Measurements from ENCODE around the gene PDZK1IP1.

PDZK1IP1 gene

GRCh38 chr1:47229031-47229885, 39.4 kb upstream of the PDZK1IP1 start:
- Histone ChIP-seq H3K27me3 (ENCODE audit: control insufficient read depth, insufficient read depth, low read length) (peaks cover 100% of the 10 kb centered on the region), H3K4me1 (ENCODE audit: control insufficient read depth, insufficient read depth, low read length) (peaks cover 56% of the 10 kb centered on the region), H3K4me3 (ENCODE audit: low read depth, low read length) (peak overlapping the region; percentile 45; the same call in 1 of the 2 replicates), H3K9ac (ENCODE audit: low read depth, low read length) (no peak overlapping the region), H3K36me3 (ENCODE audit: control insufficient read depth, insufficient read depth, low read length) (no peaks in the 10 kb centered on the region), H3K9me3 (ENCODE audit: control insufficient read depth, insufficient read depth, low read length) (no peaks in the 10 kb centered on the region), H3K27ac (ENCODE audit: low read depth, low read length) (no peak overlapping the region)

GRCh38 chr1:47228644-47229030, 38.8 kb upstream of the PDZK1IP1 start:
- Histone ChIP-seq H3K27me3 (ENCODE audit: control insufficient read depth, insufficient read depth, low read length) (peaks cover 100% of the 10 kb centered on the region), H3K4me1 (ENCODE audit: control insufficient read depth, insufficient read depth, low read length) (peaks cover 56% of the 10 kb centered on the region), H3K9me3 (ENCODE audit: control insufficient read depth, insufficient read depth, low read length) (no peaks in the 10 kb centered on the region), H3K9ac (ENCODE audit: low read depth, low read length) (no peak overlapping the region), H3K36me3 (ENCODE audit: control insufficient read depth, insufficient read depth, low read length) (no peaks in the 10 kb centered on the region), H3K4me3 (ENCODE audit: low read depth, low read length) (peak overlapping the region; percentile 45; the same call in 1 of the 2 replicates), H3K27ac (ENCODE audit: low read depth, low read length) (no peak overlapping the region)

- Histone ChIP-seq H3K4me1 (ENCODE audit: control insufficient read depth, insufficient read depth, low read length) (peaks cover 51% of the 10 kb centered on the region), H3K36me3 (ENCODE audit: control insufficient read depth, insufficient read depth, low read length) (no peaks in the 10 kb centered on the region), H3K4me3 (ENCODE audit: low read depth, low read length) (no peak overlapping the region), H3K27ac (ENCODE audit: low read depth, low read length) (no peak overlapping the region), H3K9ac (ENCODE audit: low read depth, low read length) (no peak overlapping the region), H3K9me3 (ENCODE audit: control insufficient read depth, insufficient read depth, low read length) (no peaks in the 10 kb centered on the region), H3K27me3 (ENCODE audit: control insufficient read depth, insufficient read depth, low read length) (peaks cover 100% of the 10 kb centered on the region)
Measured at GRCh38 chr1:47227341-47228232, 37.8 kb upstream of the PDZK1IP1 start.

GRCh38 chr1:47226839-47227215, 37.0 kb upstream of the PDZK1IP1 start:
- no peak overlapping the region for H3K27ac ChIP-seq (ENCODE audit: low read depth, low read length)
- H3K4me1 ChIP-seq (ENCODE audit: control insufficient read depth, insufficient read depth, low read length) = peaks cover 48% of the 10 kb centered on the region
- no peaks in the 10 kb centered on the region for H3K9me3 ChIP-seq (ENCODE audit: control insufficient read depth, insufficient read depth, low read length)
- no peak overlapping the region for H3K9ac ChIP-seq (ENCODE audit: low read depth, low read length)
- peaks cover 100% of the 10 kb centered on the region for H3K27me3 ChIP-seq (ENCODE audit: control insufficient read depth, insufficient read depth, low read length)
- no peaks in the 10 kb centered on the region for H3K36me3 ChIP-seq (ENCODE audit: control insufficient read depth, insufficient read depth, low read length)
- H3K4me3 ChIP-seq (ENCODE audit: low read depth, low read length) = no peak overlapping the region

GRCh38 chr1:47226121-47226838, 36.4 kb upstream of the PDZK1IP1 start:
- H3K4me1 ChIP-seq (ENCODE audit: control insufficient read depth, insufficient read depth, low read length) = peaks cover 43% of the 10 kb centered on the region
- peaks cover 100% of the 10 kb centered on the region for H3K27me3 ChIP-seq (ENCODE audit: control insufficient read depth, insufficient read depth, low read length)

GRCh38 chr1:47225430-47226100, 35.7 kb upstream of the PDZK1IP1 start:
- no peaks in the 10 kb centered on the region for H3K9me3 ChIP-seq (ENCODE audit: control insufficient read depth, insufficient read depth, low read length)
- no peak overlapping the region for H3K27ac ChIP-seq (ENCODE audit: low read depth, low read length)
- H3K9ac ChIP-seq (ENCODE audit: low read depth, low read length) = no peak overlapping the region
- H3K27me3 ChIP-seq (ENCODE audit: control insufficient read depth, insufficient read depth, low read length) = peaks cover 100% of the 10 kb centered on the region
- H3K4me1 ChIP-seq (ENCODE audit: control insufficient read depth, insufficient read depth, low read length) = peaks cover 39% of the 10 kb centered on the region
- H3K36me3 ChIP-seq (ENCODE audit: control insufficient read depth, insufficient read depth, low read length) = no peaks in the 10 kb centered on the region
- peak overlapping the region; percentile 32; the same call in 1 of the 2 replicates for H3K4me3 ChIP-seq (ENCODE audit: low read depth, low read length)

More at GRCh38 chr1:47226121-47226838, 36.4 kb upstream of the PDZK1IP1 start:
- no peaks in the 10 kb centered on the region for H3K36me3 ChIP-seq (ENCODE audit: control insufficient read depth, insufficient read depth, low read length)
- no peaks in the 10 kb centered on the region for H3K9me3 ChIP-seq (ENCODE audit: control insufficient read depth, insufficient read depth, low read length)
- no peak overlapping the region for H3K9ac ChIP-seq (ENCODE audit: low read depth, low read length)
- H3K27ac ChIP-seq (ENCODE audit: low read depth, low read length) = no peak overlapping the region
- peak overlapping the region; percentile 39; the same call in 1 of the 2 replicates for H3K4me3 ChIP-seq (ENCODE audit: low read depth, low read length)

GRCh38 chr1:47224676-47225399, 35.0 kb upstream of the PDZK1IP1 start:
- Histone ChIP-seq H3K27ac (ENCODE audit: low read depth, low read length) (no peak overlapping the region), H3K9me3 (ENCODE audit: control insufficient read depth, insufficient read depth, low read length) (no peaks in the 10 kb centered on the region), H3K4me3 (ENCODE audit: low read depth, low read length) (peak overlapping the region; percentile 23; the same call in 1 of the 2 replicates), H3K4me1 (ENCODE audit: control insufficient read depth, insufficient read depth, low read length) (peaks cover 31% of the 10 kb centered on the region), H3K36me3 (ENCODE audit: control insufficient read depth, insufficient read depth, low read length) (no peaks in the 10 kb centered on the region), H3K27me3 (ENCODE audit: control insufficient read depth, insufficient read depth, low read length) (peaks cover 100% of the 10 kb centered on the region), H3K9ac (ENCODE audit: low read depth, low read length) (no peak overlapping the region)

GRCh38 chr1:47223921-47224675, 34.3 kb upstream of the PDZK1IP1 start:
- Histone ChIP-seq H3K9me3 (ENCODE audit: control insufficient read depth, insufficient read depth, low read length) (no peaks in the 10 kb centered on the region), H3K9ac (ENCODE audit: low read depth, low read length) (no peak overlapping the region), H3K4me1 (ENCODE audit: control insufficient read depth, insufficient read depth, low read length) (peaks cover 24% of the 10 kb centered on the region), H3K4me3 (ENCODE audit: low read depth, low read length) (no peak overlapping the region), H3K36me3 (ENCODE audit: control insufficient read depth, insufficient read depth, low read length) (no peaks in the 10 kb centered on the region), H3K27ac (ENCODE audit: low read depth, low read length) (no peak overlapping the region), H3K27me3 (ENCODE audit: control insufficient read depth, insufficient read depth, low read length) (peaks cover 98% of the 10 kb centered on the region)

- Histone ChIP-seq H3K27me3 (ENCODE audit: control insufficient read depth, insufficient read depth, low read length) (peaks cover 98% of the 10 kb centered on the region), H3K9ac (ENCODE audit: low read depth, low read length) (no peak overlapping the region), H3K36me3 (ENCODE audit: control insufficient read depth, insufficient read depth, low read length) (no peaks in the 10 kb centered on the region), H3K4me3 (ENCODE audit: low read depth, low read length) (no peak overlapping the region), H3K4me1 (ENCODE audit: control insufficient read depth, insufficient read depth, low read length) (peaks cover 17% of the 10 kb centered on the region), H3K27ac (ENCODE audit: low read depth, low read length) (no peak overlapping the region), H3K9me3 (ENCODE audit: control insufficient read depth, insufficient read depth, low read length) (no peaks in the 10 kb centered on the region)
Measured at GRCh38 chr1:47223174-47223920, 33.5 kb upstream of the PDZK1IP1 start.

Measured in HUES48 (cell line).